Activated CD8-positive, alpha-beta memory T cell treated with anti-CD3 and anti-CD28 coated beads, Interleukin-2, amount 10 ng/mL, durations not matched to agents 7 days and 5 days (primary cell): ENCODE measurements around the gene WNK4. TPM values are rescaled to one million over a fixed set of nuclear protein-coding genes. Genes with fewer than 3 reads are reported as not detected.
A peak's percentile ranks its signal among the peaks of the same experiment; 100 is the strongest.

Experiments used
- ATAC-seq: fragments of 150-1000 bp; cut with Tn5 transposase; one replicate; pipeline ENCODE4 v1.10.0; 2021; ENCODE audit warnings: moderate library complexity
- CTCF ChIA-PET: fragments of 350-600 bp; sonication (Branson Sonifier 250); formaldehyde crosslinking; loops from one replicate; lab custom pipeline; 2021; ENCODE audit warnings: antibody characterized with exemption; lab: Charles Lee
- DNase-seq: peaks from one replicate; pipeline ENCODE4 v3.0.0-alpha.2; 2020
- H3K27ac Mint-ChIP-seq: one replicate; pipeline ENCODE4 v1.8.0; 2021; ENCODE audit warnings: mild to moderate bottlenecking, mixed read lengths
- H3K27me3 Mint-ChIP-seq: one replicate; pipeline ENCODE4 v1.8.0; 2021; ENCODE audit warnings: mixed read lengths
- H3K36me3 Mint-ChIP-seq: one replicate; pipeline ENCODE4 v1.8.0; 2021; ENCODE audit warnings: mild to moderate bottlenecking, mixed read lengths
- H3K4me1 Mint-ChIP-seq: one replicate; pipeline ENCODE4 v1.8.0; 2021; ENCODE audit warnings: mixed read lengths
- H3K4me3 Mint-ChIP-seq: one replicate; pipeline ENCODE4 v1.8.0; 2021; ENCODE audit warnings: mild to moderate bottlenecking, moderate library complexity, mixed read lengths
- H3K9me3 Mint-ChIP-seq: one replicate; pipeline ENCODE4 v1.8.0; 2022; ENCODE audit warnings: low read depth, mixed read lengths
- total RNA-seq, 2 experiments: library from RNA; stranded (reverse); gene quantifications; one replicate each; pipeline ENCODE4 v1.2.3, GENCODE V29; 2021

WNK4 gene
- total RNA-seq, 2 experiments from 2014 or later = 0.20 to 0.59 TPM

- Mint-ChIP-seq H3K27me3 (peaks cover 26% of the 10 kb centered on the region), H3K4me1 (peaks cover 3% of the 10 kb centered on the region), H3K36me3 (no peaks in the 10 kb centered on the region), H3K27ac (no peak overlapping the region), H3K4me3 (no peak overlapping the region), H3K9me3 (no peaks in the 10 kb centered on the region)
- CTCF ChIA-PET = interaction anchor here (1.0 kb wide), 1 partner anchor 28 kb away, joined by 3 read pairs; no protein-coding TSS in a partner anchor
- DNase-seq (no peak), ATAC-seq (no peak)
Observed at GRCh38 chr17:42791948-42792347, 11.5 kb downstream of the WNK4 start.

GRCh38 chr17:42792545-42792944 lies 12.1 kb downstream of the WNK4 start:
- no peak for DNase-seq
- Mint-ChIP-seq H3K27ac (no peak overlapping the region), H3K36me3 (no peaks in the 10 kb centered on the region), H3K9me3 (no peaks in the 10 kb centered on the region), H3K27me3 (peaks cover 20% of the 10 kb centered on the region), H3K4me3 (no peak overlapping the region), H3K4me1 (peaks cover 7% of the 10 kb centered on the region)
- no peak for ATAC-seq
- CTCF ChIA-PET = interaction anchor here (0.6 to 2.0 kb wide), 2 partner anchors 29 to 191 kb away, joined by 3 to 5 read pairs; no protein-coding TSS in a partner anchor

- Mint-ChIP-seq H3K4me1 (peaks cover 19% of the 10 kb centered on the region), H3K4me3 (no peak overlapping the region), H3K27ac (no peak overlapping the region), H3K36me3 (peaks cover 2% of the 10 kb centered on the region), H3K27me3 (peaks cover 9% of the 10 kb centered on the region), H3K9me3 (no peaks in the 10 kb centered on the region)
- ATAC-seq (no peak), DNase-seq (no peak)
- CTCF ChIA-PET = interaction anchor here (1.7 kb wide), 1 partner anchor 15 kb away, joined by 3 read pairs; the partner anchor contains the start of gene WNK4
Observed at GRCh38 chr17:42795061-42795460, 14.7 kb downstream of the WNK4 start.

- DNase-seq (no peak), ATAC-seq (no peak)
- H3K4me1 Mint-ChIP-seq = peaks cover 19% of the 10 kb centered on the region
- CTCF ChIA-PET = interaction anchor here (1.7 kb wide), 1 partner anchor 15 kb away, joined by 3 read pairs; the partner anchor contains the start of gene WNK4
- H3K9me3 Mint-ChIP-seq = no peaks in the 10 kb centered on the region
- H3K4me3 Mint-ChIP-seq = no peak overlapping the region
- peaks cover 2% of the 10 kb centered on the region for H3K36me3 Mint-ChIP-seq
- peaks cover 5% of the 10 kb centered on the region for H3K27me3 Mint-ChIP-seq
- H3K27ac Mint-ChIP-seq = no peak overlapping the region
Observed at GRCh38 chr17:42795465-42795864, 15.1 kb downstream of the WNK4 start.

- CTCF ChIA-PET = interaction anchor here (1.7 kb wide), 1 partner anchor 16 kb away, joined by 3 read pairs; the partner anchor contains the start of gene WNK4
- H3K27me3 Mint-ChIP-seq = peaks cover 2% of the 10 kb centered on the region
Observed at GRCh38 chr17:42796066-42796758, 15.8 kb downstream of the WNK4 start.

GRCh38 chr17:42797067-42798007 lies 16.9 kb downstream of the WNK4 start:
- CTCF ChIA-PET = interaction anchor here (1.8 kb wide), 1 partner anchor 34 kb away, joined by 5 read pairs; no protein-coding TSS in a partner anchor
- DNase-seq (no peak), ATAC-seq (no peak)
- Mint-ChIP-seq H3K36me3 (peaks cover 2% of the 10 kb centered on the region), H3K27ac (no peak overlapping the region), H3K4me3 (peak overlapping the region; percentile 94), H3K4me1 (peaks cover 19% of the 10 kb centered on the region), H3K27me3 (peaks cover 7% of the 10 kb centered on the region), H3K9me3 (no peaks in the 10 kb centered on the region)

More at GRCh38 chr17:42796066-42796758, 15.8 kb downstream of the WNK4 start:
- ATAC-seq (no peak), DNase-seq (no peak)
- Mint-ChIP-seq H3K4me1 (peaks cover 19% of the 10 kb centered on the region), H3K27ac (no peak overlapping the region), H3K36me3 (peaks cover 2% of the 10 kb centered on the region), H3K4me3 (no peak overlapping the region), H3K9me3 (no peaks in the 10 kb centered on the region)

- no peaks in the 10 kb centered on the region for H3K9me3 Mint-ChIP-seq
- H3K27ac Mint-ChIP-seq = peak overlapping the region; percentile 75
- peaks cover 7% of the 10 kb centered on the region for H3K27me3 Mint-ChIP-seq
- ATAC-seq = no peak
- no peak for DNase-seq
- CTCF ChIA-PET = interaction anchor here (0.6 to 1.8 kb wide), 4 partner anchors 22 to 179 kb away, joined by 3 to 6 read pairs (median 4); partner anchors contain the start of gene BECN1
- H3K36me3 Mint-ChIP-seq = peaks cover 2% of the 10 kb centered on the region
- peak overlapping the region; percentile 94 for H3K4me3 Mint-ChIP-seq
- peaks cover 19% of the 10 kb centered on the region for H3K4me1 Mint-ChIP-seq
Observed at GRCh38 chr17:42798011-42798382, 17.6 kb downstream of the WNK4 start.

GRCh38 chr17:42798383-42799380 lies 18.3 kb downstream of the WNK4 start, which contains the start of the genes CNTD1 and COA3:
CNTD1 (plus strand) TSS chr17:42798861; CDS start chr17:42799068, 207 bp downstream.
COA3 (minus strand) TSS chr17:42798704; CDS start chr17:42798681, 23 bp downstream.
- Mint-ChIP-seq H3K27ac (peak within 1 kb of the TSS; percentile 75), H3K27me3 (peaks cover 7% of the 10 kb centered on the region), H3K36me3 (peaks cover 2% of the 10 kb centered on the region), H3K9me3 (no peaks in the 10 kb centered on the region), H3K4me1 (peaks cover 19% of the 10 kb centered on the region), H3K4me3 (peak within 1 kb of the TSS; percentile 94)
- peak; percentile 90 for DNase-seq
- peak; percentile 100 for ATAC-seq
- CTCF ChIA-PET = interaction anchor here (0.6 to 1.8 kb wide), 6 partner anchors 17 to 221 kb away, joined by 3 to 6 read pairs (median 4); partner anchors contain the start of gene BECN1

GRCh38 chr17:42803074-42803883 lies 22.9 kb downstream of the WNK4 start:
- peaks cover 6% of the 10 kb centered on the region for H3K36me3 Mint-ChIP-seq
- no peak overlapping the region for H3K27ac Mint-ChIP-seq
- CTCF ChIA-PET = interaction anchor here (1.1 to 2.3 kb wide), 4 partner anchors 17 to 310 kb away, joined by 3 to 7 read pairs (median 6); partner anchors contain the start of gene BECN1
- no peak overlapping the region for H3K4me3 Mint-ChIP-seq
- no peak for DNase-seq
- ATAC-seq = no peak
- H3K9me3 Mint-ChIP-seq = no peaks in the 10 kb centered on the region
- H3K4me1 Mint-ChIP-seq = peaks cover 7% of the 10 kb centered on the region
- H3K27me3 Mint-ChIP-seq = peaks cover 7% of the 10 kb centered on the region

GRCh38 chr17:42804918-42805367 lies 24.5 kb downstream of the WNK4 start:
- Mint-ChIP-seq H3K27me3 (peaks cover 5% of the 10 kb centered on the region), H3K27ac (no peak overlapping the region), H3K36me3 (peaks cover 10% of the 10 kb centered on the region), H3K4me3 (no peak overlapping the region), H3K9me3 (no peaks in the 10 kb centered on the region), H3K4me1 (no peaks in the 10 kb centered on the region)
- ATAC-seq (no peak), DNase-seq (no peak)
- CTCF ChIA-PET = interaction anchor here (1.3 kb wide), 2 partner anchors 13 to 15 kb away, joined by 3 read pairs; no protein-coding TSS in a partner anchor

GRCh38 chr17:42806249-42806648 lies 25.8 kb downstream of the WNK4 start:
- CTCF ChIA-PET = interaction anchor here (1.3 kb wide), 1 partner anchor 14 kb away, joined by 3 read pairs; no protein-coding TSS in a partner anchor
- Mint-ChIP-seq H3K4me3 (no peak overlapping the region), H3K27me3 (peaks cover 5% of the 10 kb centered on the region), H3K27ac (no peak overlapping the region), H3K4me1 (no peaks in the 10 kb centered on the region), H3K9me3 (no peaks in the 10 kb centered on the region), H3K36me3 (peaks cover 18% of the 10 kb centered on the region)
- DNase-seq (no peak), ATAC-seq (no peak)
